Choroid plexus epithelial cell (primary cell): ENCODE data around the gene ACAA1.

ENCODE experiments used
- DNase-seq: peaks from one replicate; pipeline ENCODE4 v3.0.0-alpha.2; 2010; ENCODE audit warnings: low read depth
- H3K4me3 ChIP-seq: 2 replicates; pipeline ENCODE4 v1.5.1; 2011; ENCODE audit warnings: low read depth, mild to moderate bottlenecking, control low read depth, low read length, moderate library complexity
- TF ChIP-seq, protein P1 (sequence below): conservative IDR thresholded peaks from 2 replicates; pipeline ENCODE4 v1.5.1; 2011; ENCODE audit warnings: low read depth, mild to moderate bottlenecking, control low read depth, inconsistent platforms, low read length, moderate library complexity

Gene ACAA1

DNA sequence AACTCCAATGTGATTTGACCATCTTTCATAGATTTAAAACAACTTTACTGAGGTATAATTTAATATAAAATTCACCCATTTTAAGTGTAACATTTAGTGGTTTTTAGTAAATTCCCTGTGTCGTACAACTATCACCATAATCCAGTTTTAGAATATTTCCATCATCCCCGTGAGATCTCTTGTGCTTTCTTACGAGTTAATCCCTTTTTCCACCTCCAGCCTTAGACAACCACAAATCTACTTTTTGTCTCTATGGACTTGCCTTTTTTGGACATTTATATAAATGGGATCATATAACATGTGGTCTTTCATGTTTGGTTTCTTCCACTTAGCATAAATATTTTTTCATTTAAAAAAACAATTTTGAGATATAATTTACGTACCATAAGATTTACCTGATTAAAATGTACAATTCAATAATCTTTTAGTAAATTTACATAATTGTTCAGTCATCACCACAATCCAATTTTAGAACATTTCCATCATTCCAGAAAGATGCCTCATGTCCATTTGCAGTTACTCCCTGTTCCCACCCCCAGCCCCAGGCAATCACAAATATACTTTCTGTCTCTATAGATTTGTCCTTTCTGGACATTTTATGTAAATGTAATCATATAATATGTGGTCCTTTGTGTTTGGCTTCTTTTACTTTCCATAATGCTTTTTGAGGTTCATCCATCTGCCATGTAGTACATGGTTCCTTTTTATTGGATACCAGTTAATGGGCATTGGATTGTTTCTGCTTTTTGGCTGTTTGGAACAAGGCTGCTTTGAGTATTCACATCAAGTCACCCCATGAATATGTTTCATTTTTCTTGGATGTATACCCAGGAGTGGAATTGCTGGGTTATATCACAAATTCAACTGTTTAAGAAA is 31.5 kb upstream of the ACAA1 start:
- TF ChIP-seq, protein P1, sequence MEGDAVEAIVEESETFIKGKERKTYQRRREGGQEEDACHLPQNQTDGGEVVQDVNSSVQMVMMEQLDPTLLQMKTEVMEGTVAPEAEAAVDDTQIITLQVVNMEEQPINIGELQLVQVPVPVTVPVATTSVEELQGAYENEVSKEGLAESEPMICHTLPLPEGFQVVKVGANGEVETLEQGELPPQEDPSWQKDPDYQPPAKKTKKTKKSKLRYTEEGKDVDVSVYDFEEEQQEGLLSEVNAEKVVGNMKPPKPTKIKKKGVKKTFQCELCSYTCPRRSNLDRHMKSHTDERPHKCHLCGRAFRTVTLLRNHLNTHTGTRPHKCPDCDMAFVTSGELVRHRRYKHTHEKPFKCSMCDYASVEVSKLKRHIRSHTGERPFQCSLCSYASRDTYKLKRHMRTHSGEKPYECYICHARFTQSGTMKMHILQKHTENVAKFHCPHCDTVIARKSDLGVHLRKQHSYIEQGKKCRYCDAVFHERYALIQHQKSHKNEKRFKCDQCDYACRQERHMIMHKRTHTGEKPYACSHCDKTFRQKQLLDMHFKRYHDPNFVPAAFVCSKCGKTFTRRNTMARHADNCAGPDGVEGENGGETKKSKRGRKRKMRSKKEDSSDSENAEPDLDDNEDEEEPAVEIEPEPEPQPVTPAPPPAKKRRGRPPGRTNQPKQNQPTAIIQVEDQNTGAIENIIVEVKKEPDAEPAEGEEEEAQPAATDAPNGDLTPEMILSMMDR: no peak
- no peak overlapping the region for H3K4me3 ChIP-seq
- peak; percentile 73 for DNase-seq

DNA sequence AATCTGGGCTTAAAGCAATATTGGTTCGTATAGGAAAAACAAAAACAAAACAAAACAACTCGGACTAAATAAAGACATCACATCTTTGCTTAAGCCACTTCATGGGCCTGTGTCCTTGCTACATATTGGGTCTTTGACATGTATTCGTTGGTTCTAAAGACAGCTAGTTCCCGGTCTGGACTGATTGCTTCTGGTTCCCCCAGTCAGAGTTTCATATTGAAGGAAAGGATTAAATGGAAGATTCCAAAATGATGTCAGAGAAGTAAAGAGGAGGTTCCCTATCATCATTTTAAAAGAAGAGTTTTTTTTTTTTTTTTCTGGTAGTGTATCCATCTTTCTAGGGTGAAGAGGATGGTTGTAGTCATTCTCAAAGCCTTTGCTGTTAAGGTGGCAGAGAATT is 30.7 kb upstream of the ACAA1 start:
- TF ChIP-seq, protein P1: no peak
- no peak overlapping the region for H3K4me3 ChIP-seq
- DNase-seq: no peak

DNA sequence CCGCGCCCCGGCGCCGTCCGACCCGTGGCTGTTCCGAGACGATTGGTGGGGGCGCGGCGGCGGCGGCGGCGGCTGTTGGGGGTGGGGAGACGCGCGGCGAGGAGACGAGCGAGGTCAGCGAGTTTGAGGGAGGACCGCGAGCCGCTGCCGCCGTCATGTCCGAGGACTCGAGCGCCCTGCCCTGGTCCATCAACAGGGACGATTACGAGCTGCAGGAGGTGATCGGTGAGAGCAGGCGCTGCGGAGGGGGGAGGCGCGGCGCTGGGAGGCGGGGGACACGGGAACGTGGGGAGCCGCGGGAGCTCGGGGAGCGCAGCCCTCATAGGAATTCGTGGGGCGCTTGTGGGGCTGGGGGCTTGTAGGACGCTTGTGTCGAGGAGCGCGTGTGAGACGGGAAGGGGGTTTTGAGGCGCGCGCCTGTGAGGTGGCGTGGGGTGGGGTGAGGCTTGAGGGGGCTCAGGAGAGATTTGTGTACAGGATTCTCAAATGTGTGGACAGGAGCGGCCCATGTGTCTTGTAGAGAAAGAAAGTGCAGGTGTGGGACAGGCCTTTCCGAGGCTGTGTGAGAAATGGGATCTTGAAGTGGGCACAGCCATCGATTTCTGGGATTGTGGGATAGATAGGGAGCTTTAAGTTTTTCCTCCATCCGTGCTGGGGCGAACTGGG is 28.9 kb upstream of the ACAA1 start:
- TF ChIP-seq, protein P1: no peak
- peak; percentile 56 for DNase-seq
- peak overlapping the region; percentile 94 for H3K4me3 ChIP-seq

DNA sequence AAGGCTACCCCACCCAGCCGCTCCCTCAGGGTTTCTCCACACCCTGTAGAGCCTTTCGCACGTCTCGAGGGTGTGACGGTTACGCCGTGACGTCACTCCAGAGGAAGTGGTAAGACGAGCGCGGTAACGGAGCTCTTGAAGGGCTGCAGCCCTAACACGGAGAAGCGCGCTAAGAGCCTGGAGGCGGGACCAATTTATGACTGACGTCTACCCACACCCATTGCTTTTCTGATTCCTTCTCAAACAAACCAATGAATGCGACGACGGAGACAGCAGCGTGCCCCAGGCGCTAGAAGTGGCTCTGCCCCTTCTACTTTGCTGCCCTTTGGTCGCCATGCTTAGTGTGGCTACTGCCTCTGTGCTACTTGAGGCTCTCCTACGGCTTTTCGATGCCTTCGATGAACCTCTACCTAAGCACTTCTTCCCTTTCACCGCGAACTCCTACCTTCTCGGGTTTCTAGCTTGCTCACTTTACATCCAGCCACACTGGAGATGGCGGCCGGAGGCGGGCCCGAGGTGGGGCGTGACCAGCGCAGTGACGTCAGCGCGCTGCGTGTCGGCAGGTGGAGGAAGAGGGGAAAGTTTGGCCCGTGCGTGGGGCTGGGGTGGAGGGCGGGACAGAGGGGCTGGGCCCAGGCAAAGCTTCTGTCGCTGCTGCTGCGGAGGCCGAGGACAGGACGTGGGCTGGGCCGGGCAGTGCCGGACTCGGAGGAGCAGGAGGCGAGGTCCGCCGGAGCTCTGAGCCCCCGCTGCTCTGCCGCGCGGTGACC is 28.2 kb upstream of the ACAA1 start, which contains the start of gene OXSR1:
Gene OXSR1 (plus strand): TSS at position 586 of the 770 bp plus-strand sequence. CDS start 340 bp downstream, outside the sequence.
- H3K4me3 ChIP-seq: peak within 1 kb of the TSS; percentile 94
- TF ChIP-seq, protein P1: no peak
- DNase-seq: peak; percentile 100

DNA sequence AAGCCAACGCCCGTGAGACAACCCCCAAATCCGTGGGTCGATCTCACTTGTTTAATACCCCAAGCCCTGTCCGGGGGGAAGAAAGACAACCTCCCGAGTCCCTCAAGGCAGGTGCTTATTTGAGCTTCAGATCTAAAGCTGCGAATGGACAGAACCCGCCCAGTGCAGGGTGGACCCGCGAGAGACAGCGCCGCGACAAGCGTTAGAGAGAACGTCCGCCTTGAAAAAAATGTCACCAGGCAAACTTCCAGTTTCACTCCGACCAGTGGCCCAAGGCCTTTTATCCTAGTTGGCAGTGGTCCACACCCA is 27.7 kb upstream of the ACAA1 start:
- no peak for DNase-seq
- TF ChIP-seq, protein P1: no peak
- H3K4me3 ChIP-seq: peak overlapping the region; percentile 94

DNA sequence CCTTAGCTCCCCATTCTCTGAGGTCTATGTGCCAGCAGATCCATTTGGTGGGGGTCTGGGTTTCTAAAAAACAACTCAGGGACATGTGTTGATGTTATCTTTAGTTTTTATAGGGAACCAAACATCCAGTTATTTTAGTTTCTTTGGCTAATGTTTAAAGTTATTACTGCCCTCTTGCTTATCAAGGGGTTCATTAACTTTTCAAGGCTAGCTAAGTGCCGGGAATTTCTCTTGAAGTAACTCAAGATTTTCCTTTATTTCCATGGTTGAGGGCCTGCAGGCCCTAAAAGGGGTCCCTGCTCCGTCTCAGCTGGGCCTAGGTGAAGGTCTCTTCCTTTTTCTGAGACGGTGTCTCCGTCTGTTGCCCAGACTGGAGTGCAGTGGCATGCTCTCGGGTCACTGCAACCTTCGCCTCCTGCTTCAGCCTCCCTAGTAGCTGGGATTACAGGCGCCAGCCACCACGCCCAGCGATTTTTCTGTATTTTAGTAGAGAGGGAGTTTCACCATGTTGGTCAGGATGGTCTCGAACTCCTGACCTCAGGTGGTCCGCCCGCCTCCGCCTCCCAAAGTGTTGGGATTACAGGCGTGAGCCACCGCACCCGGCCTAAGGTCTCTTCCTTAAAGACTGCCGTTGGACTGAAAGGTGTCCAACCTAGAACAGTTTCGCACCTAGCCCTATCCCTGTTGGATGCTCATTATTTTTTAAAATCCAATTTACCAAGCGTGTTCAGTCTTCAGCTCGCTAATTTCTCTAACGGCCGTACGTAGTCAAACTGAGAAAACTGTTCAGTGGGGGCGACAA is 27.1 kb upstream of the ACAA1 start:
- peak overlapping the region; percentile 94 for H3K4me3 ChIP-seq
- DNase-seq: no peak
- TF ChIP-seq, protein P1: no peak
